GM19328 (cell line): ENCODE data around the gene FCN2.
"Not testable (repeated sequence)": the region's sequence is repeated elsewhere in the genome, so short reads cannot be mapped to it uniquely, and the experiment has no call there.

Experiments used
- ATAC-seq: cut with Tn5 transposase; IDR thresholded peaks from one replicate; pipeline ENCODE4 v1.9.1; 2021; ENCODE audit warnings: mild to moderate bottlenecking, moderate library complexity; ENCODE audit not compliant: unreplicated experiment

Gene FCN2

GRCh38 chr9:134847138-134847537, 33.5 kb upstream of the FCN2 start:
- no peak for ATAC-seq

GRCh38 chr9:134847752-134848432, 32.7 kb upstream of the FCN2 start:
- no peak for ATAC-seq

- no peak for ATAC-seq
These were observed 32.1 kb upstream of the FCN2 start for GRCh38 chr9:134848504-134848903.

- no peak for ATAC-seq
These were observed 30.0 kb upstream of the FCN2 start for GRCh38 chr9:134850611-134851010.

- no peak for ATAC-seq
These were observed 29.6 kb upstream of the FCN2 start for GRCh38 chr9:134851020-134851419.

GRCh38 chr9:134852906-134853654, 27.5 kb upstream of the FCN2 start:
- ATAC-seq, result no peak

- ATAC-seq, result no peak
These were observed 26.7 kb upstream of the FCN2 start for GRCh38 chr9:134853893-134854292.

- ATAC-seq, result no peak
These were observed 26.0 kb upstream of the FCN2 start for GRCh38 chr9:134854541-134854981.

GRCh38 chr9:134855231-134855899, 25.2 kb upstream of the FCN2 start:
- no peak for ATAC-seq

GRCh38 chr9:134855900-134856377, 24.7 kb upstream of the FCN2 start:
- no peak for ATAC-seq

- ATAC-seq, result not testable (repeated sequence)
These were observed 23.2 kb upstream of the FCN2 start for GRCh38 chr9:134857451-134857850.

- ATAC-seq, result peak; percentile 65
These were observed 22.4 kb upstream of the FCN2 start for GRCh38 chr9:134858051-134858841.

GRCh38 chr9:134860510-134860909, 20.1 kb upstream of the FCN2 start:
- no peak for ATAC-seq

GRCh38 chr9:134861595-134862334, 18.8 kb upstream of the FCN2 start:
- no peak for ATAC-seq

- no peak for ATAC-seq
These were observed 17.2 kb upstream of the FCN2 start for GRCh38 chr9:134863306-134863902.

GRCh38 chr9:134863941-134864820, 16.4 kb upstream of the FCN2 start:
- no peak for ATAC-seq

GRCh38 chr9:134864821-134865190, 15.8 kb upstream of the FCN2 start:
- no peak for ATAC-seq

- ATAC-seq, result no peak
These were observed 12.5 kb upstream of the FCN2 start for GRCh38 chr9:134867917-134868750.
